ENCODE data around the gene IQGAP1.

DNA sequence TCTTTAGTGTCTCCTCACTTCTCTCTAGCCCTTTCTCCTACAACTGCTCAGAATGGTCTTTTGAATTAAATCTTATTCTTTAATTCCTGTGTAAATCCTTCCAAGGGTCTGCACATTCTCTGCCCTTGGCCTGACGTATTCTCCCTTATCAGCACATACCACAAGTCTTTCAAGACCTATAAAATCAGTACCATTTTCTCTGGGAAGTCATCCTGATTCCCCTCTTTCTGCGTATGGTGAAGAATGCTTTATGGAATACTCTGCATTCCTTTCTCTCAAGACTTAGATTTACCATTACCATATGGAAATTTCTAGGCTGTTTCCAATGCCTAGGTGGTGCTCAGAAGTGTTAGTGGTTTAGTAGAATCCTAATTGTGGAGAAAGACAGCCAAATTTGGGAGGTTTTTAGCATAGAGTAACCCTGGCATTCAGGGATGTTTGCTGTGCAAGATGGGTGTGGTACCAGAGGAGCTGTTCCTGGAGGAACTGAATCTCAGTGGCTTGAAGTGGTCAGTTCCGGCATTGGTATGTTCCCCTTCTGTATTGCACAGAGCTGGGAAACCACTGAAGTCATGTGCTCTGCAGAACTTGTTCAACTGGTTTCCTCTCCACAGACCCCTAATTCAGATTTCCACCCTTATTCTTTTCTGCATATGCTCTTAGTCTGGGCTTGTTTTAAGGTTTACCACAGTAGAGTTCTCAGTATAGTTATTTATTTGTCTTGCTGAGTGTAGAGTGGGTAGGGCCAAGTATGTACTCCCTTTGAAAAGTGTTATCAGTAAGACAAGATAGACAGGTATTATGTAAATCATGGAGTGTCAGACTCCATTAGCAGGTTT is 24.5 kb downstream of the IQGAP1 start:
- TF ChIP-seq NFIC (IDR thresholded peaks at IDR 0.05) (no peak), MGA (IDR thresholded peaks at IDR 0.05) (no peak), POLR2A (conservative IDR thresholded peaks at IDR 0.05) (no peak), ARHGAP35 (IDR thresholded peaks at IDR 0.05; ENCODE audit: partially characterized antibody) (no peak), ZBTB8A (IDR thresholded peaks at IDR 0.05; ENCODE audit: partially characterized antibody) (no peak), POLR3G (IDR thresholded peaks at IDR 0.05; ENCODE audit: extremely low read depth, insufficient read length, insufficient replicate concordance) (no peak), SREBF2 (CRISPR knock-in tag; IDR thresholded peaks at IDR 0.05) (no peak), RERE (CRISPR knock-in tag; IDR thresholded peaks at IDR 0.05; ENCODE audit: borderline replicate concordance) (no peak)
